IMR-90 (cell line): ENCODE measurements around the gene GMPR. TPM values are rescaled to one million over a fixed set of nuclear protein-coding genes. Genes with fewer than 3 reads are reported as not detected.

Experiments
- ATAC-seq: fragments of 200-7000 bp; cut with Tn5 transposase; 2 replicates; pipeline ENCODE4 v1.9.1; 2020; ENCODE audit warnings: low read depth, mild to moderate bottlenecking, moderate library complexity
- BruUV-seq: library from RNA; stranded (reverse); fragments of 400-500 nt; replicated peaks from 2 replicates; lab custom pipeline; 2021; lab: Mats Ljungman, UMichigan
- CTCF ChIA-PET: fragments of 300-600 bp; formaldehyde crosslinking; extraction: SDS; loops from one replicate; lab custom pipeline; 2021; ENCODE audit warnings: antibody characterized with exemption; lab: Yijun Ruan, JAX
- POLR2A ChIA-PET: fragments of 300-600 bp; sonication (Branson Sonifier 250); formaldehyde crosslinking; loops from one replicate; lab custom pipeline; 2022; ENCODE audit warnings: antibody characterized with exemption; ENCODE audit not compliant: unreplicated experiment; lab: Charles Lee
- DNase-seq: peaks from one replicate; pipeline ENCODE4 v3.0.0; 2013
- H2AFZ ChIP-seq: replicated peaks from 2 replicates; pipeline ENCODE3; 2013; ENCODE audit warnings: low read length, mild to moderate bottlenecking; ENCODE audit not compliant: poor library complexity
- H2AK5ac ChIP-seq: 2 replicates; pipeline ENCODE4 v1.6.1; 2013; ENCODE audit warnings: low read depth, low read length, inconsistent platforms
- H2AK9ac ChIP-seq: replicated peaks from 2 replicates; pipeline ENCODE3; 2013; ENCODE audit warnings: mild to moderate bottlenecking, low read depth, low read length, moderate library complexity; ENCODE audit not compliant: poor library complexity
- H2BK120ac ChIP-seq: 2 replicates; pipeline ENCODE4 v1.6.1; 2013; ENCODE audit warnings: low read depth, low read length, inconsistent platforms
- H2BK15ac ChIP-seq: 3 replicates; pipeline ENCODE4 v1.6.1; 2013; ENCODE audit warnings: low read depth, low read length, inconsistent platforms
- H2BK20ac ChIP-seq: 2 replicates; pipeline ENCODE4 v1.6.1; 2013; ENCODE audit warnings: low read depth, mild to moderate bottlenecking, inconsistent platforms, low read length, moderate library complexity
- H2BK5ac ChIP-seq: 2 replicates; pipeline ENCODE4 v1.6.1; 2013; ENCODE audit warnings: mild to moderate bottlenecking, low read depth, low read length, inconsistent platforms; ENCODE audit not compliant: poor library complexity, severe bottlenecking
- H3K14ac ChIP-seq: replicated peaks from 2 replicates; pipeline ENCODE4 v1.6.1; 2013; ENCODE audit warnings: low read depth, low read length, inconsistent platforms
- H3K18ac ChIP-seq: 2 replicates; pipeline ENCODE4 v1.6.1; 2013; ENCODE audit warnings: low read depth, low read length, control low read depth
- H3K23ac ChIP-seq: 2 replicates; pipeline ENCODE4 v1.6.1; 2013; ENCODE audit warnings: low read depth, low read length, inconsistent platforms
- H3K27ac ChIP-seq: 2 replicates; pipeline ENCODE4 v1.5.1; 2013; ENCODE audit warnings: mild to moderate bottlenecking, control low read depth, low read length; ENCODE audit not compliant: insufficient read depth
- H3K27me3 ChIP-seq: 2 replicates; pipeline ENCODE4 v1.6.1; 2013; ENCODE audit warnings: low read length; ENCODE audit not compliant: control insufficient read depth, insufficient read depth
- H3K36me3 ChIP-seq: 2 replicates; pipeline ENCODE4 v1.6.1; 2013; ENCODE audit warnings: low read length, mixed read lengths; ENCODE audit not compliant: control insufficient read depth, insufficient read depth
- H3K4ac ChIP-seq: 2 replicates; pipeline ENCODE4 v1.6.1; 2013; ENCODE audit warnings: low read depth, low read length, inconsistent platforms
- H3K4me1 ChIP-seq: 2 replicates; pipeline ENCODE4 v1.6.1; 2013; ENCODE audit warnings: low read length, mixed read lengths; ENCODE audit not compliant: control insufficient read depth, insufficient read depth
- H3K4me2 ChIP-seq: 2 replicates; pipeline ENCODE4 v1.6.1; 2013; ENCODE audit warnings: low read depth, mild to moderate bottlenecking, control low read depth, low read length, moderate library complexity
- H3K4me3 ChIP-seq: 2 replicates; pipeline ENCODE4 v1.5.1; 2013; ENCODE audit warnings: low read depth, mild to moderate bottlenecking, control low read depth, low read length, moderate library complexity; ENCODE audit not compliant: insufficient read depth
- H3K56ac ChIP-seq: 2 replicates; pipeline ENCODE4 v1.6.1; 2013; ENCODE audit warnings: low read length, inconsistent platforms; ENCODE audit not compliant: insufficient read depth; ENCODE audit errors: extremely low read depth
- H3K79me1 ChIP-seq, 2 experiments: 2 replicates each; pipeline ENCODE4 v1.6.1; 2013; ENCODE audit warnings: low read length in 2 of 2, inconsistent platforms in 1 of 2, low read depth in 1 of 2
- H3K9ac ChIP-seq: 2 replicates; pipeline ENCODE4 v1.6.1; 2013; ENCODE audit warnings: low read depth, low read length, control low read depth
- H3K9me1 ChIP-seq: 2 replicates; pipeline ENCODE4 v1.6.1; 2013; ENCODE audit warnings: low read length, inconsistent platforms; ENCODE audit not compliant: insufficient read depth
- H3K9me3 ChIP-seq: 2 replicates; pipeline ENCODE4 v1.6.1; 2013; ENCODE audit warnings: low read length; ENCODE audit not compliant: control insufficient read depth, insufficient read depth
- H4K20me1 ChIP-seq: 2 replicates; pipeline ENCODE4 v1.6.1; 2013; ENCODE audit warnings: low read length, inconsistent platforms; ENCODE audit not compliant: insufficient read depth
- H4K5ac ChIP-seq: 2 replicates; pipeline ENCODE4 v1.6.1; 2013; ENCODE audit warnings: mild to moderate bottlenecking, low read depth, low read length, control low read depth
- H4K8ac ChIP-seq, 2 experiments: 2 replicates each; pipeline ENCODE4 v1.6.1; 2013; ENCODE audit warnings: low read depth in 2 of 2, low read length in 2 of 2, control low read depth in 1 of 2, inconsistent platforms in 1 of 2
- H4K91ac ChIP-seq: 2 replicates; pipeline ENCODE4 v1.6.1; 2013; ENCODE audit warnings: low read depth, low read length, inconsistent platforms; ENCODE audit not compliant: insufficient read depth
- MAFK ChIP-seq: IDR thresholded peaks from 2 replicates; pipeline ENCODE4 v1.6.1; 2012; ENCODE audit warnings: low read depth, low read length, improper control_type of control experiment
- WGBS, 2 experiments: methylation state at CpG; one replicate each; pipeline versions ENCODE4 v1.1.5 to v1.1.7; 2013; ENCODE audit warnings: missing lambda C conversion rate in 2 of 2; ENCODE audit not compliant: insufficient read length in 1 of 2; ENCODE audit errors: extremely low coverage in 2 of 2; 5-methylcytosine and 5-hydroxymethylcytosine counted together
- dilution Hi-C: fragments of 300-500 bp; cut with HindIII; formaldehyde crosslinking; loops from one replicate; pipeline ENCODE4 v1.14.3; 2018; ENCODE audit warnings: low sequenced_read_pairs; ENCODE audit not compliant: unreplicated experiment
- in situ Hi-C: fragments of 300-500 bp; cut with MboI; formaldehyde crosslinking; loops from 3 replicates; pipeline ENCODE4 v1.14.3; 2019; ENCODE audit warnings: low sequenced_read_pairs, inconsistent platforms, mixed read lengths
- intact Hi-C: fragments of 100-400 bp; cut with micrococcal nuclease; formaldehyde crosslinking; loops from 2 replicates; pipeline ENCODE4 v1.10.0; 2022
- polyA plus RNA-seq, 3 experiments: library from polyadenylated mRNA; depleted of rRNA; stranded (reverse); fragments of >200 nt; gene quantifications; 2 replicates each; pipeline ENCODE4 v1.2.3, GENCODE V29; 2012; ENCODE audit warnings: low replicate concordance in 1 of 3
- total RNA-seq: library from RNA; depleted of rRNA; stranded (reverse); fragments of >200 nt; gene quantifications from 2 replicates; pipeline ENCODE4 v1.2.3, GENCODE V29; 2012

GMPR gene
- total and polyA plus RNA-seq, 2 of the 4 experiments (the other 2 are of a cell fraction) = 6.3 to 8.6 TPM

- Histone ChIP-seq H2AK9ac (no peak overlapping the region), H2BK20ac (no peak overlapping the region), H3K9ac (no peak overlapping the region), H4K5ac (no peak overlapping the region), H3K4ac (no peak overlapping the region), H3K9me3 (no peaks in the 10 kb centered on the region), H4K20me1 (peaks cover 2% of the 10 kb centered on the region; the same call in 1 of the 2 replicates), H3K23ac (no peak overlapping the region), H3K27me3 (no peaks in the 10 kb centered on the region), H2AK5ac (no peak overlapping the region), H3K56ac (no peak overlapping the region), H3K4me2 (no peak overlapping the region), H3K79me1 (no peaks in the 10 kb centered on the region), H4K8ac (no peak overlapping the region), H3K9me1 (peaks cover 5% of the 10 kb centered on the region; the same call in 1 of the 2 replicates), H4K91ac (no peak overlapping the region), H3K14ac (no peak overlapping the region), H3K4me3 (no peak overlapping the region), H3K18ac (no peak overlapping the region), H2BK15ac (no peak overlapping the region), H2AFZ (no peak overlapping the region), H3K27ac (no peak overlapping the region), H2BK120ac (no peak overlapping the region), H3K4me1 (peaks cover 9% of the 10 kb centered on the region; the same call in 1 of the 2 replicates), H2BK5ac (no peak overlapping the region), H3K36me3 (no peaks in the 10 kb centered on the region)
- in situ Hi-C loops (no loop called here), dilution Hi-C loops (no loop called here), intact Hi-C loops (no loop called here)
- ChIA-PET CTCF (interaction anchor here (0.6 kb wide), 1 partner anchor 271 kb away, joined by 3 read pairs; no protein-coding TSS in a partner anchor), POLR2A (no interaction called here)
- DNase-seq = no peak
- ATAC-seq = no peak
- no peak for TF ChIP-seq MAFK
- no TSS peak for BruUV-seq
- 100% methylated on average over 1 of the region's 7 CpGs; no CpG with 5 or more reads in 1 of the 2 experiments for WGBS, 2 experiments
These were observed 10.0 kb downstream of the GMPR start for GRCh38 chr6:16248271-16248853.
